HEK293 (cell line): ENCODE data around the gene ABCB10.
A peak's percentile ranks its signal among the peaks of the same experiment; 100 is the strongest.

Experiments used
- KLF8 ChIP-seq: fragments of 450-650 bp; formaldehyde crosslinking; IDR thresholded peaks from 2 replicates; pipeline ENCODE4 v1.5.1; 2016; ENCODE audit warnings: missing biosample characterization, missing genetic modification characterization
- MZF1 ChIP-seq: fragments of 450-650 bp; formaldehyde crosslinking; IDR thresholded peaks from 2 replicates; pipeline ENCODE4 v1.5.1; 2017; ENCODE audit warnings: missing biosample characterization, missing genetic modification characterization, borderline replicate concordance
- OSR2 ChIP-seq: fragments of 450-650 bp; formaldehyde crosslinking; IDR thresholded peaks from 2 replicates; pipeline ENCODE4 v1.5.1; 2016; ENCODE audit warnings: missing biosample characterization, missing genetic modification characterization
- SCRT2 ChIP-seq: fragments of 450-650 bp; formaldehyde crosslinking; IDR thresholded peaks from 2 replicates; pipeline ENCODE4 v1.5.1; 2016; ENCODE audit warnings: missing biosample characterization, missing genetic modification characterization
- SP7 ChIP-seq: fragments of 450-650 bp; formaldehyde crosslinking; IDR thresholded peaks from 2 replicates; pipeline ENCODE4 v1.5.1; 2016; ENCODE audit warnings: missing biosample characterization, missing genetic modification characterization
- TCF7L2 ChIP-seq: IDR thresholded peaks from 2 replicates; pipeline ENCODE4 v1.6.1; 2011; ENCODE audit warnings: low read depth, mild to moderate bottlenecking, inconsistent platforms, low read length, moderate library complexity, borderline replicate concordance
- ZEB2 ChIP-seq: fragments of 450-650 bp; formaldehyde crosslinking; IDR thresholded peaks from 2 replicates; pipeline ENCODE4 v1.5.1; 2016; ENCODE audit warnings: missing biosample characterization, missing genetic modification characterization
- ZFP41 ChIP-seq: fragments of 450-650 bp; formaldehyde crosslinking; IDR thresholded peaks from 2 replicates; pipeline ENCODE4 v1.5.1; 2016; ENCODE audit warnings: missing biosample characterization, missing genetic modification characterization, borderline replicate concordance
- ZNF174 ChIP-seq: fragments of 450-650 bp; formaldehyde crosslinking; IDR thresholded peaks from 2 replicates; pipeline ENCODE4 v1.5.0; 2017; ENCODE audit warnings: missing biosample characterization, mild to moderate bottlenecking, missing genetic modification characterization
- ZNF335 ChIP-seq: fragments of 450-650 bp; formaldehyde crosslinking; conservative IDR thresholded peaks from 2 replicates; pipeline ENCODE4 v1.5.1; 2016; ENCODE audit warnings: missing biosample characterization, missing genetic modification characterization
- ZNF350 ChIP-seq: fragments of 450-650 bp; formaldehyde crosslinking; IDR thresholded peaks from 2 replicates; pipeline ENCODE4 v1.5.0; 2017; ENCODE audit warnings: missing biosample characterization, mild to moderate bottlenecking, missing genetic modification characterization
- ZNF391 ChIP-seq: fragments of 450-650 bp; formaldehyde crosslinking; IDR thresholded peaks from 2 replicates; pipeline ENCODE4 v1.5.1; 2016; ENCODE audit warnings: low read depth, missing biosample characterization, missing genetic modification characterization, borderline replicate concordance
- ZNF629 ChIP-seq: fragments of 450-650 bp; formaldehyde crosslinking; IDR thresholded peaks from 2 replicates; pipeline ENCODE4 v1.5.1; 2017; ENCODE audit warnings: missing biosample characterization, missing genetic modification characterization
- TF ChIP-seq, protein P1 (sequence below): fragments of 450-650 bp; formaldehyde crosslinking; IDR thresholded peaks from 2 replicates; pipeline ENCODE4 v1.5.1; 2016; ENCODE audit warnings: missing biosample characterization, missing genetic modification characterization
- TF ChIP-seq, protein P2 (sequence below): fragments of 450-650 bp; formaldehyde crosslinking; IDR thresholded peaks from 2 replicates; pipeline ENCODE4 v1.5.1; 2016; ENCODE audit warnings: missing biosample characterization, missing genetic modification characterization
- TF ChIP-seq, protein P3 (sequence below): fragments of 450-650 bp; formaldehyde crosslinking; IDR thresholded peaks from 2 replicates; pipeline ENCODE4 v1.5.1; 2016; ENCODE audit warnings: missing biosample characterization, missing genetic modification characterization
- TF ChIP-seq, protein P4 (sequence below): fragments of 450-650 bp; formaldehyde crosslinking; IDR thresholded peaks from 2 replicates; pipeline ENCODE4 v1.5.1; 2016; ENCODE audit warnings: missing biosample characterization, missing genetic modification characterization
- TF ChIP-seq, protein P5 (sequence below): fragments of 450-650 bp; formaldehyde crosslinking; IDR thresholded peaks from 2 replicates; pipeline ENCODE4 v1.5.1; 2017; ENCODE audit warnings: missing biosample characterization, missing genetic modification characterization
- TF ChIP-seq, protein P6 (sequence below): fragments of 450-650 bp; formaldehyde crosslinking; IDR thresholded peaks from 2 replicates; pipeline ENCODE4 v1.5.1; 2016; ENCODE audit warnings: missing biosample characterization, missing genetic modification characterization

Gene ABCB10

GRCh38 chr1:229507951-229508822 is 50.3 kb downstream of the ABCB10 start, which contains the start of gene NUP133 (continued):
- TF ChIP-seq TCF7L2, result no peak
- peak; percentile 94 for TF ChIP-seq ZEB2
- no peak for TF ChIP-seq ZNF350 (tag by site-specific recombination)
- peak; percentile 94 for TF ChIP-seq SP7 (tag by site-specific recombination)
- TF ChIP-seq, protein P1, sequence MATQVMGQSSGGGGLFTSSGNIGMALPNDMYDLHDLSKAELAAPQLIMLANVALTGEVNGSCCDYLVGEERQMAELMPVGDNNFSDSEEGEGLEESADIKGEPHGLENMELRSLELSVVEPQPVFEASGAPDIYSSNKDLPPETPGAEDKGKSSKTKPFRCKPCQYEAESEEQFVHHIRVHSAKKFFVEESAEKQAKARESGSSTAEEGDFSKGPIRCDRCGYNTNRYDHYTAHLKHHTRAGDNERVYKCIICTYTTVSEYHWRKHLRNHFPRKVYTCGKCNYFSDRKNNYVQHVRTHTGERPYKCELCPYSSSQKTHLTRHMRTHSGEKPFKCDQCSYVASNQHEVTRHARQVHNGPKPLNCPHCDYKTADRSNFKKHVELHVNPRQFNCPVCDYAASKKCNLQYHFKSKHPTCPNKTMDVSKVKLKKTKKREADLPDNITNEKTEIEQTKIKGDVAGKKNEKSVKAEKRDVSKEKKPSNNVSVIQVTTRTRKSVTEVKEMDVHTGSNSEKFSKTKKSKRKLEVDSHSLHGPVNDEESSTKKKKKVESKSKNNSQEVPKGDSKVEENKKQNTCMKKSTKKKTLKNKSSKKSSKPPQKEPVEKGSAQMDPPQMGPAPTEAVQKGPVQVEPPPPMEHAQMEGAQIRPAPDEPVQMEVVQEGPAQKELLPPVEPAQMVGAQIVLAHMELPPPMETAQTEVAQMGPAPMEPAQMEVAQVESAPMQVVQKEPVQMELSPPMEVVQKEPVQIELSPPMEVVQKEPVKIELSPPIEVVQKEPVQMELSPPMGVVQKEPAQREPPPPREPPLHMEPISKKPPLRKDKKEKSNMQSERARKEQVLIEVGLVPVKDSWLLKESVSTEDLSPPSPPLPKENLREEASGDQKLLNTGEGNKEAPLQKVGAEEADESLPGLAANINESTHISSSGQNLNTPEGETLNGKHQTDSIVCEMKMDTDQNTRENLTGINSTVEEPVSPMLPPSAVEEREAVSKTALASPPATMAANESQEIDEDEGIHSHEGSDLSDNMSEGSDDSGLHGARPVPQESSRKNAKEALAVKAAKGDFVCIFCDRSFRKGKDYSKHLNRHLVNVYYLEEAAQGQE (tag by site-specific recombination), result peak; percentile 24; the same call in 1 of the 2 replicates
- TF ChIP-seq KLF8 (tag by site-specific recombination), result peak; percentile 99
- TF ChIP-seq, protein P2, sequence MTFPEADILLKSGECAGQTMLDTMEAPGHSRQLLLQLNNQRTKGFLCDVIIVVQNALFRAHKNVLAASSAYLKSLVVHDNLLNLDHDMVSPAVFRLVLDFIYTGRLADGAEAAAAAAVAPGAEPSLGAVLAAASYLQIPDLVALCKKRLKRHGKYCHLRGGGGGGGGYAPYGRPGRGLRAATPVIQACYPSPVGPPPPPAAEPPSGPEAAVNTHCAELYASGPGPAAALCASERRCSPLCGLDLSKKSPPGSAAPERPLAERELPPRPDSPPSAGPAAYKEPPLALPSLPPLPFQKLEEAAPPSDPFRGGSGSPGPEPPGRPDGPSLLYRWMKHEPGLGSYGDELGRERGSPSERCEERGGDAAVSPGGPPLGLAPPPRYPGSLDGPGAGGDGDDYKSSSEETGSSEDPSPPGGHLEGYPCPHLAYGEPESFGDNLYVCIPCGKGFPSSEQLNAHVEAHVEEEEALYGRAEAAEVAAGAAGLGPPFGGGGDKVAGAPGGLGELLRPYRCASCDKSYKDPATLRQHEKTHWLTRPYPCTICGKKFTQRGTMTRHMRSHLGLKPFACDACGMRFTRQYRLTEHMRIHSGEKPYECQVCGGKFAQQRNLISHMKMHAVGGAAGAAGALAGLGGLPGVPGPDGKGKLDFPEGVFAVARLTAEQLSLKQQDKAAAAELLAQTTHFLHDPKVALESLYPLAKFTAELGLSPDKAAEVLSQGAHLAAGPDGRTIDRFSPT, result peak; percentile 91
- no peak for TF ChIP-seq ZFP41 (tag by site-specific recombination)
- TF ChIP-seq ZNF629, result peak; percentile 99
- TF ChIP-seq, protein P3, sequence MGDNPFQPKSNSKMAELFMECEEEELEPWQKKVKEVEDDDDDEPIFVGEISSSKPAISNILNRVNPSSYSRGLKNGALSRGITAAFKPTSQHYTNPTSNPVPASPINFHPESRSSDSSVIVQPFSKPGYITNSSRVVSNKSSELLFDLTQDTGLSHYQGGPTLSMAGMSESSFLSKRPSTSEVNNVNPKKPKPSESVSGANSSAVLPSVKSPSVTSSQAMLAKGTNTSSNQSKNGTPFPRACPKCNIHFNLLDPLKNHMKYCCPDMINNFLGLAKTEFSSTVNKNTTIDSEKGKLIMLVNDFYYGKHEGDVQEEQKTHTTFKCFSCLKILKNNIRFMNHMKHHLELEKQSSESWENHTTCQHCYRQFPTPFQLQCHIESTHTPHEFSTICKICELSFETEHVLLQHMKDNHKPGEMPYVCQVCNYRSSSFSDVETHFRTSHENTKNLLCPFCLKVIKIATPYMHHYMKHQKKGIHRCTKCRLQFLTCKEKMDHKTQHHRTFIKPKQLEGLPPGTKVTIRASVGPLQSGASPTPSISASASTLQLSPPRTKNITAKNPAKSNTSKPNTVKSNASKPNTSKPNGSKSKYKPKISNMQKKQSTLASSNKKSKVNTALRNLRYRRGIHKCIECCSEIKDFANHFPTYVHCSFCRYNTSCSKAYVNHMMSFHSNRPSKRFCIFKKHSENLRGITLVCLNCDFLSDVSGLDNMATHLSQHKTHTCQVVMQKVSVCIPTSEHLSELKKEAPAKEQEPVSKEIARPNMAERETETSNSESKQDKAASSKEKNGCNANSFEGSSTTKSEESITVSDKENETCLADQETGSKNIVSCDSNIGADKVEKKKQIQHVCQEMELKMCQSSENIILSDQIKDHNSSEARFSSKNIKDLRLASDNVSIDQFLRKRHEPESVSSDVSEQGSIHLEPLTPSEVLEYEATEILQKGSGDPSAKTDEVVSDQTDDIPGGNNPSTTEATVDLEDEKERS (tag by site-specific recombination), result 0 out of 2 replicates have a peak, but pooled peaks have one; percentile 48
- TF ChIP-seq ZNF335 (tag by site-specific recombination), result peak; percentile 92
- TF ChIP-seq ZNF391 (tag by site-specific recombination), result peak; percentile 73; the same call in 1 of the 2 replicates
- TF ChIP-seq, protein P4, sequence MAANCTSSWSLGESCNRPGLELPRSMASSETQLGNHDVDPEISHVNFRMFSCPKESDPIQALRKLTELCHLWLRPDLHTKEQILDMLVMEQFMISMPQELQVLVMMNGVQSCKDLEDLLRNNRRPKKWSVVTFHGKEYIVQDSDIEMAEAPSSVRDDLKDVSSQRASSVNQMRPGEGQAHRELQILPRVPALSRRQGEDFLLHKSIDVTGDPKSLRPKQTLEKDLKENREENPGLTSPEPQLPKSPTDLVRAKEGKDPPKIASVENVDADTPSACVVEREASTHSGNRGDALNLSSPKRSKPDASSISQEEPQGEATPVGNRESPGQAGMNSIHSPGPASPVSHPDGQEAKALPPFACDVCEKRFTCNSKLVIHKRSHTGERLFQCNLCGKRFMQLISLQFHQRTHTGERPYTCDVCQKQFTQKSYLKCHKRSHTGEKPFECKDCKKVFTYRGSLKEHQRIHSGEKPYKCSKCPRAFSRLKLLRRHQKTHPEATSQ (tag by site-specific recombination), result no peak
- peak; percentile 62; the same call in 1 of the 2 replicates for TF ChIP-seq SCRT2
- no peak for TF ChIP-seq ZNF174 (tag by site-specific recombination)
- no peak; the same call in 1 of the 2 replicates for TF ChIP-seq MZF1 (tag by site-specific recombination)
- TF ChIP-seq OSR2 (tag by site-specific recombination), result peak; percentile 54
- TF ChIP-seq, protein P5, sequence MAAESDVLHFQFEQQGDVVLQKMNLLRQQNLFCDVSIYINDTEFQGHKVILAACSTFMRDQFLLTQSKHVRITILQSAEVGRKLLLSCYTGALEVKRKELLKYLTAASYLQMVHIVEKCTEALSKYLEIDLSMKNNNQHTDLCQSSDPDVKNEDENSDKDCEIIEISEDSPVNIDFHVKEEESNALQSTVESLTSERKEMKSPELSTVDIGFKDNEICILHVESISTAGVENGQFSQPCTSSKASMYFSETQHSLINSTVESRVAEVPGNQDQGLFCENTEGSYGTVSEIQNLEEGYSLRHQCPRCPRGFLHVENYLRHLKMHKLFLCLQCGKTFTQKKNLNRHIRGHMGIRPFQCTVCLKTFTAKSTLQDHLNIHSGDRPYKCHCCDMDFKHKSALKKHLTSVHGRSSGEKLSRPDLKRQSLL (tag by site-specific recombination), result no peak; the same call in 1 of the 2 replicates
- TF ChIP-seq, protein P6, sequence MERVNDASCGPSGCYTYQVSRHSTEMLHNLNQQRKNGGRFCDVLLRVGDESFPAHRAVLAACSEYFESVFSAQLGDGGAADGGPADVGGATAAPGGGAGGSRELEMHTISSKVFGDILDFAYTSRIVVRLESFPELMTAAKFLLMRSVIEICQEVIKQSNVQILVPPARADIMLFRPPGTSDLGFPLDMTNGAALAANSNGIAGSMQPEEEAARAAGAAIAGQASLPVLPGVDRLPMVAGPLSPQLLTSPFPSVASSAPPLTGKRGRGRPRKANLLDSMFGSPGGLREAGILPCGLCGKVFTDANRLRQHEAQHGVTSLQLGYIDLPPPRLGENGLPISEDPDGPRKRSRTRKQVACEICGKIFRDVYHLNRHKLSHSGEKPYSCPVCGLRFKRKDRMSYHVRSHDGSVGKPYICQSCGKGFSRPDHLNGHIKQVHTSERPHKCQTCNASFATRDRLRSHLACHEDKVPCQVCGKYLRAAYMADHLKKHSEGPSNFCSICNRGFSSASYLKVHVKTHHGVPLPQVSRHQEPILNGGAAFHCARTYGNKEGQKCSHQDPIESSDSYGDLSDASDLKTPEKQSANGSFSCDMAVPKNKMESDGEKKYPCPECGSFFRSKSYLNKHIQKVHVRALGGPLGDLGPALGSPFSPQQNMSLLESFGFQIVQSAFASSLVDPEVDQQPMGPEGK (tag by site-specific recombination), result peak; percentile 98
